Activated CD8-positive, alpha-beta memory T cell treated with anti-CD3 and anti-CD28 coated beads for 36 hours (primary cell): Measurements from ENCODE around the gene CCDC200. TPM values are rescaled to one million over a fixed set of nuclear protein-coding genes. Genes with fewer than 3 reads are reported as not detected.

Experiments used
- CTCF ChIA-PET: fragments of 350-600 bp; sonication (Branson Sonifier 250); formaldehyde crosslinking; loops from one replicate; lab custom pipeline; 2021; ENCODE audit warnings: antibody characterized with exemption; lab: Charles Lee
- POLR2A ChIA-PET: fragments of 350-600 bp; sonication (Branson Sonifier 250); formaldehyde crosslinking; loops from one replicate; lab custom pipeline; 2021; ENCODE audit warnings: antibody characterized with exemption; lab: Charles Lee
- total RNA-seq, 2 experiments: library from RNA; stranded (reverse); gene quantifications; one replicate each; pipeline ENCODE4 v1.2.3, GENCODE V29; 2021

The CCDC200 gene
- total RNA-seq, 2 experiments from 2014 or later, result 0.31 TPM; not detected in 1

DNA sequence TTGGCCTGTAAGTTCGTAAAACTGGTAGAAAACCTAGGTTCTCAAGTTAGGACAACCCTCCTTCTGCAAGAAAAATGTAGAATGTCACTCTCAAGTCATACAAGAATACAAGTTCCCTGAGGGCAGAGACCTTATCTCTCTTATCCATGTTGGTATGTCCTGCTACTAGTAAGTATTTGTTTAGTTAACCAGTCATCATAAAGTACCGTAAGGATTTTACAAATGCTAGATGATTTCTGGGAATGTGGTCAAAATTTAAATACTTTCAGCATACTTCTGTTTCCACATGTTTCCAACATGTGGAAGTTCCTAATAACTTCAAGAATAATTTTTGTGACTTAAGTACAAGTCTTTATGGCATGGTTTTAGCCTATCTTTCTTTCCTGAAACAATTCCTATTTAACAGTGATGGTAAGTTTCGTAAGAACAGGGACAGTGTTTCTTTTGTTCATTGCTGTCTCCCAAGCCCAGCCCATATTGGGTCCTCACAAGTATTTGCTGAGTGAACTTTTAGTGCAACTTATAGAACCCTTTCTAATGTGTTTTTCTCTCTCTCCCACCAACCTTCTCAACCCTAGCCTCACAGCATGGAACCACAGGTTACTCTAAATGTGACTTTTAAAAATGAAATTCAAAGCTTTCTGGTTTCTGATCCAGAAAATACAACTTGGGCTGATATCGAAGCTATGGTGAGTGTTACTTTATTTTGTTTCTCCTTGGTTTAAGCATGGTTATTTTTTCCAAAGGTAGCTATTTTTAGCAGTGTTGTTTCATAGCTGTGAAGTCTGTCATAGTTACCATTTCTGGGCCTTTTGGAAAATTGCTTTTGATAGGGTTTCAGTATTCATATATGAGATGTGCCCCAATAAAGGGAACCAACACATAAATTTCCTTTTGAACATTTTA lies 53.0 kb downstream of the CCDC200 start:
- CTCF ChIA-PET, result interaction anchor here (0.5 kb wide), 1 partner anchor 173 kb away, joined by 4 read pairs; no protein-coding TSS in a partner anchor
- POLR2A ChIA-PET, result no interaction called here

GRCh38 chr17:43171586-43172487 lies 56.6 kb downstream of the CCDC200 start:
- ChIA-PET POLR2A (interaction anchor here (0.5 to 1.6 kb wide), 6 partner anchors 40 to 174 kb away, joined by 3 to 26 read pairs (median 5); partner anchors contain the start of genes BRCA1, RPL27 and TMEM106A), CTCF (interaction anchor here (0.7 kb wide), 1 partner anchor 50 kb away, joined by 3 read pairs; no protein-coding TSS in a partner anchor)

Other genes with a start within 250 kb of the CCDC200 start
- gene PTGES3L, start 248.5 kb downstream of the CCDC200 start, total RNA-seq, result under 1 TPM; 0.63 to 0.80 TPM
- gene RUNDC1, start 248.1 kb downstream of the CCDC200 start, total RNA-seq, result 10 to 100 TPM; 14.4 to 14.9 TPM
- gene RPL27, start 230.2 kb downstream of the CCDC200 start, total RNA-seq, result 1,000 to 10,000 TPM; 1,386 to 1,409 TPM
- 10 to 100 TPM; 19.0 to 21.9 TPM for gene IFI35, start 221.8 kb downstream of the CCDC200 start, total RNA-seq
- gene VAT1, start 206.2 kb downstream of the CCDC200 start, total RNA-seq, result 10 to 100 TPM; 33.6 to 36.0 TPM
- gene RND2, start 203.4 kb downstream of the CCDC200 start, total RNA-seq, result under 1 TPM; 0.06 TPM
- 10 to 100 TPM; 77.5 to 82.1 TPM for gene BRCA1, start 103.3 kb downstream of the CCDC200 start, total RNA-seq
- gene NBR1, start 57.4 kb downstream of the CCDC200 start, total RNA-seq, result 10 to 100 TPM; 35.5 to 37.0 TPM
- gene TMEM106A, start 16.7 kb downstream of the CCDC200 start, total RNA-seq, result 1 to 10 TPM; 8.6 to 9.6 TPM
- 1,000 to 10,000 TPM; 2,386 to 3,070 TPM for gene RNU2-1, start 5.4 kb upstream of the CCDC200 start, total RNA-seq
- 1 to 10 TPM; 2.2 to 2.6 TPM for gene ARL4D, start 170.4 kb upstream of the CCDC200 start, total RNA-seq